NT2/D1 (cell line): ENCODE measurements around the gene CCDC93.

Experiments
- SUZ12 ChIP-seq: IDR thresholded peaks from 2 replicates; pipeline ENCODE4 v1.6.1; 2011; ENCODE audit not compliant: insufficient read length, insufficient read depth; ENCODE audit errors: extremely low read depth
- ZNF274 ChIP-seq: IDR thresholded peaks from 2 replicates; pipeline ENCODE4 v1.6.1; 2011; ENCODE audit warnings: mild to moderate bottlenecking, low read depth, low read length

GRCh38 chr2:117940436-117940835, 73.4 kb downstream of the CCDC93 start:
- no peak for TF ChIP-seq SUZ12
- TF ChIP-seq ZNF274 = no peak
